GM12892 (cell line): ENCODE measurements around the gene RPL6.

Source experiments
- POLR2A ChIP-seq: IDR thresholded peaks from 2 replicates; pipeline ENCODE4 v1.6.1; 2011; ENCODE audit warnings: low read depth, low read length, control low read depth
- POLR2AphosphoS5 ChIP-seq: IDR thresholded peaks from 2 replicates; pipeline ENCODE4 v1.6.1; 2011; ENCODE audit warnings: low read depth, low read length, control low read depth
- TAF1 ChIP-seq: IDR thresholded peaks from 2 replicates; pipeline ENCODE4 v1.6.1; 2011; ENCODE audit warnings: low read depth, mild to moderate bottlenecking, control low read depth, low read length, borderline replicate concordance

- no peak for TF ChIP-seq TAF1
- no peak for TF ChIP-seq POLR2A
- no peak for TF ChIP-seq POLR2AphosphoS5
Measured at GRCh38 chr12:112433551-112433950, 24.1 kb upstream of the RPL6 start.
